OCI-M1 (cell line): Measurements from ENCODE around the gene FBN2.
"Not testable (repeated sequence)": the region's sequence is repeated elsewhere in the genome, so short reads cannot be mapped to it uniquely, and the experiment has no call there.

Experiments used
- DNase-seq: peaks from one replicate; lab custom pipeline; 2025; lab: John Stamatoyannopoulos, UW

The FBN2 gene

DNA sequence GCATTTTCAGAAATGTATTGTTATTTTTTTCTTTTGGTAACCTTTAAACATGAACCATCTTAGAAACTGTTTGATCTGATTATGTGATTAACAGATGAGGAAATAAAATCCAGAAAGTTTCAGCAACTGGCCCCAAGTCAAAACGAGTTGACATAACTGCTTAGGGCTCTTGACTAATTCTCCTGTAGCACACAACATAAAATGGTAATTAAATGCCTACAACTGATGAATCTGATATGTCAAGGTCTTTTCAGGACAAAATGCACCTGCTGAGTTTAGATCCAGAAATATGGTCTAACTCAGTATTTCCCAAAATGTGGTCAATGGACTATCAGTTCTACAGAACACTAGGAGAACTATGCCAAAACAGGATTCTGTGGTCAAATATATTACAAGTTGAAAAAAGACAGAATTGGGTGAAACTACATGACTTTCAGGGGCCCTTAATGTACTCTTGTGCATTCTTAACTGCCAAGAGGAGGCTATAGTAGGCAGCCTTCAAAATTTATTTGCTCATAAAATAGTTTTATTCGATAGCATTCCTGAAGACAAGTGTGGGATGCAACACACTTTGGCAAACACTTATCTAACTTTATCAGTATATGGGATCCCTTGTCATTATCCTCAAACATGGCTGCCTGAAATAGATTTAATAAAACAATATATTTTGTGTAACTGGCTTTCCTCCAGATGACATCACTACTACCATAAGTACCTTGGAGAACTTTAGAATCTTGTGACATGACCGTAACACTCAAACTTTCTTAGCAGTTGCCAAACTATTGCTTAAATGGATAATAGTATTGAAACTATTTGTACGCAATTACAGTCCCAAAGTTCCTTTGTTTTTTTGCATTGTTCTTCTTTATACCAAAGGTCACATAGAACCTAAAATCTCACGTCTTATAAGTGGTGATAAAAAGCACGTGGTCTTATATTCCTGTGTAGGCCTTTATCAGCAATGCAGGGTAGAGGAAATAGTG, 59.4 kb downstream of the FBN2 start:
- no peak for DNase-seq

DNA sequence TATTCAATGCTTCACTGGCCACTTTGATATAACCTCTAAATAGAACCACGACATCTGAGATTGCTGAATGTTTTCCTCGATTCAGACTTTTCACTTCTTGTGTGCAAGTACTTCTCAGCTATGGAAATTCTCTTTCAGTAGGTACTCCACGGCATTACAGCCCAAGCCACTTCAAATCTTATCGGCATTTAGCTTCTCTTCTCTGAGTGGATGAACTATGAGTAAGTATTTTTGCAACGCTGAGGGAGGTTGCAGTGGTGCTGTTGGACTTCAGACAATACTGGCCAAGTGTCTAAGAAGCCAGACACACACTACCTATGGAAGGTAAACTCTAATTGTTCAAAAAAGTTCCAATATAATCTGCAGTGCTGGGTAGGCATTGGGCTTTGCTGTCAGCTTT, 60.1 kb downstream of the FBN2 start:
- DNase-seq, result no peak

DNA sequence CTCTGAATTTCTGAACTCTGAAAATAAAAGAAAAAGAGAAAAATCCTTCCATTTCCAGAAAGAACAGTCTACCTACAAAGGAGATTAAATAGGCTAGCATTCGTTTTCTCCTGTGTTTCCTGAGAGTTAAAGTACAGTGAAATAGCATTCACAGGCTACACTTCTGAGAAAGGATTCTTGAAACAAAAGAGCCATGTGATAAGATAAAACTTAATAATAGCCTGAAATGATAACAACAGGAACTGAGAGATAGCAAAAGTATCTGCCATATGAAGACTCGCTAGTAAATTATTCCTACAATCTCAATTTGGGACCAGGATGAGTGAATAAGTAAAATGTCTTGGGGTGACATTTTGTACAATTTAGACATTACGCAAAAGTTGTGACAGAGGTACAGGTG, 62.4 kb downstream of the FBN2 start:
- no peak for DNase-seq

DNA sequence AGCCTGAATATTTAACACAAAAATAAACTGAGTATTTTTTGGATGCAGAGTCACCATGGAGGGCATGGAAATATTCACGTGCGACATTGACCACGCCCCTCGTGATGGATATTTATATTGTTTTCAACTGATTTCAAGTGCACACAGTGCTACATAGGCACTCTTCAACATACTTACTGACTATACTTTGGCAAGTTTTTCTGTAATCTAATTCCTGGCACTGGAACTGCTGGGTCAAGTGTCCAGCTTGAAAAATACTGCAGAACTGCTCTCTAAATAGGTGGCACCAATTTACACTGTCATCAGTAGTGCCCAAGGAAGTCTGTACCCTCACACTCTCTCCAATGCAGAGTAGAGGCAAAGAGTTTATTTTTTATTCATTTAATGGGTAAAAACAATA, 65.1 kb downstream of the FBN2 start:
- DNase-seq, result no peak

DNA sequence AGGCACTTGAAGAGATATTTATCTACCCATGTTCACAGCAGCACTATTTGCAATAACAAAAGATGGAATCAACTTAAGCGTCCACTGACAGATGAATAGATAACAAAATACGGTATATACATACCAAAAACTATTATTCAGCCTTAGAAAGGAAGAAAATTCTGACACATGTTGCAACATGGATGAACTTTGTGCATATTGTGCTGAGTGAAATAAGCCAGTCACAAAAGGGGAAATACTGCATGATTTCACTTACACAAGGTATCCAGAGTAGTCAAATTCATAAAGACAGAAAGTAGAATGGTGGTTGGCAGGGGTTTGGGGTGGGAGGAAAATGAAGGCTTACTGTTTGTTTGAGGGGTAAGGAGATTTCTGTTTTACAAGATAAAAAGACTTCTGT, 66.0 kb downstream of the FBN2 start:
- no peak for DNase-seq

DNA sequence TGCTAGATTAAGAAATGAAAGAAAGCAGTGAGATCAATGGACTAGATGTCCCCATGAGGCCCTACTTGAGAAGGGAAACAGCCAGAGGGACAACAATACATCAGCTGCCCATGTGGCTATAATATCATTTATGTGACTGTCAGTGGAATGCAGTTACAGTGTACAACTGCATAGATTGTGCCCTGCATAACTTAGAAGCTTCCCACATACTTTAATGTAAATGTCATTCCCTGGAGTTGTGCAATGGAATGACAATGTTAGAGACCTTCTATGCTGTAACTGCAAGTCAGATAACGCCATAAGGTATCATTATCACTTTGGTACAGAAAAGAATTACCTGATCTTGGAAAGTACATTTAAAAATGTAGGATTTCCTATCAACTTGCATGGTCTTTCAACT, 67.4 kb downstream of the FBN2 start:
- DNase-seq, result no peak

DNA sequence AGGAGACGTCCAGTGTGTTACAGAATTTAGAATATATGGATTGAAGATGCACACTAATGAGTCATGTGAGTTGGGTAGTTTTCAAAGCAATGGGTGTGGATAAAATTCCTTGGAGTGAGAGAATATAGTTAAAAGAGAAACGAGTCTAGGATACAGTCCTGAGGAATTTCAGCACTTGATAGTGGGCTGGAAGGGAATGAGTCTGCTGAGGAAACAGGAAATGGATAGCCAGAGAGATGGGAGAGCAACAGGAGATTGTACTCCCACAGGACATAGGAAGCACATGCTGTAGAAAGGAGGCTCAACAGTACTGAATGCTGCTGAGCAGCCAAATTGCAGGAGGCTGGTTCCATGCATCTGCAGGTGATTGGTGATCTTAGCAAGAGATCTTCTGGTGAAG, 68.1 kb downstream of the FBN2 start:
- DNase-seq, result no peak

DNA sequence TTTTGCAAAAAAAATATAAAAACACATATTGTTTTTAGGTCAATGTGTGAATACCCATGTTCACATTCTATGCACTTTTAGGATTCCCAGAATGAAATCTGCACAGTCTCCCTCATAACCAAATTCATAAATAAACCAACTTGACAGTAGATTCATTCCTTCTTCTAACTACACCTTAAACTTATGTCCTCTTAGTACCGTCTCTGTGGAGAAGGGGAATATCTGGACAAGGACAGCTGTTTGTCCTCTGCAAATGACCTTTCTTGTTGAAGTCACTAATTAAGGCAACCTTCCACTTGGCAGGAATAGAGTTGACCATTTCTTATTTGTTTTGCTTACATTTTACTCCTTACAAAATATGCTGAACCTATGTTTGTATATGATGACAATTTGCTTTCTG, 71.1 kb downstream of the FBN2 start:
- DNase-seq, result no peak

DNA sequence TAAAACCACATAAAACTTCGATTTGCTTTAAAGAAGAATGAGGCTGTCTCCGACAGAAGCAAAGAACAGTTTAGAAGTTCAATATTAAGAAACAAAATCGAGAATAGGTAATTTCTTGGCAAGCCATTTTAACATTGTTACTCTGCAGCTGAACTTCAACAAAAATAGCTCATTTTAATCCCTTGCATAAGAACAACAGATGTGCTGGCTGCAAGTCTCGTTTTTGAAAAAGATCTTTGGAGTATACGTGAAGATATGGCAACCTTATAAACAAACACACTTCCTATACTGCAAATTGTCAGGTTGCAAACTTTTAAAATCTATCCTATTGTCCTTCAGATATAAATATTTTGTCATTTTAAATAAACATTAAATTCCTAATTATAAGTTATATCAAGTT, 71.5 kb downstream of the FBN2 start:
- no peak for DNase-seq

DNA sequence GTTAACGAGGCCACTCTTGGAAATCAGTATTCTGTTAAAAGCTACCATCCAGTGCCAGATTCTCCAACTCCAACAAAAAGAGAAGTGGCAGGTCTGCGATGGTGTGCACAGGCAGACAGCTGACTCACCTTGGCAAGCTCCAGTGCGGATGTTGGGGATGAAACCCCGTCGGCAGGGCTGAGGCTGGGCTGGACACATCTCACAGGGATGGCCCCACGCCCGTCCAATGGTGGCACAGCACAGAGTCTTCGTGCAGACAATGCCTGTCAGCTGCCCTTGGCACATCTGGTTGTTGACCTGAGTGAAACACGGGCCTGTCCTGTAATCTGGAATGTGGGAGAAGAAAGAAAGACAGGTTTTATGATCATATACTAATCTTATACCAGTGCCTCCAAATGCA, 73.4 kb downstream of the FBN2 start:
- no peak for DNase-seq

DNA sequence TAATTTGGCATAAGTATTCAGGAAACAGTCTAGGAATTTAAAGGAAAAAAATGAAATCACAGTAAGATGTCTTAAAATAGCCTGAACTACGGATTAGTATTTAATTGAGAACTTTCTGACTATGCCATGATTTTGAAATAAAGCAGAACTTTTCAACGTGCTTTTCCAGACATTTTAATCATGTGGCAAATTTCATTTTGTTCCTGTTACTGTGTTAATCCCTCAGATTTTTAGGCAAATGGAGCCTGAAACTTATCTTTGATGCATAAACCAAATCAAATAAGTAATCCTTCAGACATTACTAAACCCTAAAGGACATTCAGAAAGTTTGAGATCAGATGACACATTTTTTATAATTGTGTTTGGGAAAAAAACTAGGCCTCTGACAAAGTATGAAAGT, 75.7 kb downstream of the FBN2 start:
- no peak for DNase-seq

DNA sequence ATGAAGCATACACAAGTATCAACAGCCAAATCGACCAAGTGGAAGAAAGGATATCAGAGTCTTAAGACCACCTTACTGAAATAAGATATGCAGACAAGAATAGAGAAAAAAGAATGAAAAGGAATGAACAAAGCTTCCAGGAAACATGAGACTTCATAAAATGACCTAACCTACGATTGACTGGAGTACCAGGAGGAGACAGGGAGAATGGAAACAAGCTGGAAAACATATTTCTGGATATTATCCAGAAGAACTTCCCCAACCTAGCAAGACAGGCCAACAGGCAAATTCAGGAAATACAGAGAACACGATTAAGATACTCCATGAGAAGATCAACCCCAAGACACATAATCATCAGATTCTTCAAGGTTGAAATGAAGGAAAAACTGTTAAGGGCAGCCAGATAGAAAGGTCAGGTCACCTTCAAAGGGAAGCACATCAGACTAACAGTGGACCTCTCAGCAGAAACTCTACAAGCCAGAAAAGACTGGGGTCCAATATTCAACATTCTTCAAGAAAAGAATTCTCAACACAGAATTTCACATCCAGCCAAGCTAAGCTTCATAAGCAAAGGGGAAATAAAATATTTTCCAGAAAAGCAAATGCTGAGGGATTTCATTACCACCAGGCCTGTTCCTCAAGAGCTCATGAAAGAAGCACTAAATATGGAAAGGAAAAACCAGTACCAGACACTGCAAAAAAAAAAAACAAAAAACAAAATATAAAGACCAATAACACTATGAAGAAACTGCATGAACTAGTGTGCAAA, 80.7 kb downstream of the FBN2 start:
- DNase-seq, result not testable (repeated sequence)

DNA sequence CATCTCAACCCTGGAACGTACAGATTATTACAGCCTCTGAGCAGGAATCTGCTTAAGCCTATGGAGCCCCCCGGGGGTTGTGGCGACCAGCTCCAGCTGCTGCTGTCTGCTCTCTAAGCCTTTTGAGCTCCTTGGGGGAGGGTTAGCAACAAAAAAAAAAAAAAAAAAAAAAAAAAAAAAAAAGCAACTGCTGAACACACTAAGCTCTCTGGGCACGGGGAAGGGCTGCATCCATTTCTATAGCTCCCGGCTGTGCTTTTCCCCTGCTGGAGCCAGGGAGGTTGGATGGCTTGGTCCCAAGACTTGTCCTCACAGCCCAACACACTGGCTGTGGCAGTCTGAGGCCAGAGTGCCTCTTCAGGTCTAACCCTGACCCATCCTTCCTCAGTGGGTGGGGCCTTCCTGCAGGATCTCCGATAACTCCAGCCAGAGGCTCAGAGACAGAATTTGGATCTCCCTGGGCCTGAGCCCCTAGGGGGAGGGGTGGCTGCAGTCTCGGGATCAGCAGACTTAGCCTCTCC, 82.1 kb downstream of the FBN2 start:
- DNase-seq, result no peak

DNA sequence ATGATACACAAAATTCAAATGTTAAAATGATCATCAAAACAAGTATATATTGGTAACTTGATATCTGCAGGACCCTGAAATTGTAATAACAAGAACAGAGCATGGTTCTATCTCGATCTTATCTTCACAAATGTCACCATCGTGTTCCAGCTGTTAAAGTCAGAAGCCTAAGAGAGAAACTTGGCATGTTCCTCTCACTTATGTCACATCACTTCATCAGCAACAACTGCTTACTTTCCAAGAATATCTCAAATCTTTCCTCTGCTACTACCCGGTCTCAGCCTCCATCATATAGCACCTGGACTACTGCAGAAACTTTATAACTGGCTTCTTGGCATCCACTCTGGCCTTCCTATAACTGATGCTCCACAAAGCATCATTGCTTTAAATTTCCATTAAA, 84.9 kb downstream of the FBN2 start:
- DNase-seq, result no peak

DNA sequence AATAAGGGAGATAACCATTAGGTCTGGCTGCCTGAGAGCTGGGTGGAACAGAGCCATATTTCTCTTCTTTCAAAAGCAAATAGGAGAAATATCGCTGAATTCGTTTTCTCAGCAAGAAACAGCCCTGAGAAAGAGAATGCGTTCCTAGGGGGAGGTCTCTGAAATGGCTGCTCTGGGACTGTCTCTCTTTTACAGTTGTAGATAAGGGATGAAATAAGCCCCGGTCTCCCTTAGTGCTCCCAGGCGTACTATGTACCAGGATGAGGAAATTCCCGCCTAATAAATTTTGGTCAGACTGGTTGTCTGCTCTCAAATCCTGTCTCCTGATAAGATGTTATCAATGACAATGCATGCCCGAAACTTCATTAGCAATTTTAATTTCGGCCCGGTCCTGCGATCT, 90.8 kb downstream of the FBN2 start:
- not testable (repeated sequence) for DNase-seq

DNA sequence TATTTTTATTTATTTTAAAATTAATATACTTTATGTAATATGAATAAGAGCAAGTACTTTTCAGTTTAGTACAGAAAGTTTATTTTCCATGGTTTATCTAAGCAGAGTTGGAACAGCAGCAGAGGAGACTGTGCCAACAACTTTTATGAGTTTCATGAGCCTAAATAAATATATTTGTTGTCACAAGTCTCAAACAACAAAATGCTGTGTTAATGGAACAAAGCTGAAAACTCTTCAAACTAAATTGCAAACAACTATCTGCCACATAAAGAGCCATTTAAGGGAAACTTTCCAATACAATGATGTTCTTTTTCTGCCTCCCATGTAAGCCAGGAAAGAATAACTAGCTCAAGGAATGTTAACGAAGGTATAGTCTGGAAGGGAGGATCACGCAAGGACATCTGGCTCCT, 96.1 kb downstream of the FBN2 start:
- no peak for DNase-seq

DNA sequence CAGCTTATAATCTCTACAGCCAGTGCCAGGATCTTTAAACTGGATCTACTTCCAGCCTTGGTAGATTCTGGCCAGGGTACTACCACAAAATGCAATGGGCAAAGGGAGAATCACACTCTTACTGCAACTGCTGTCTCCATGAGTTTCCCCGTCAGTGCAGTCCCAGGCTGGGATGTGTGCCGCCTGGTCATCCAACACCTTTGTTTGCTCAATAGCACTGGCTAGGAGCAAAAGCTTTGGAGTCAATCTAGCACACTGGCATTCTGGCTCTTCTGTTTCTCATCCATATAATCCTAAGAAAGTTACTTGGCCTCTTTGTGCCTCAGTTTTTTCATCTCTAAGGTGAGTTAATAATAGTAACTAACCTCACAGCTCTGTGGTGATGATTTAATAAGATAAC, 96.9 kb downstream of the FBN2 start:
- no peak for DNase-seq

DNA sequence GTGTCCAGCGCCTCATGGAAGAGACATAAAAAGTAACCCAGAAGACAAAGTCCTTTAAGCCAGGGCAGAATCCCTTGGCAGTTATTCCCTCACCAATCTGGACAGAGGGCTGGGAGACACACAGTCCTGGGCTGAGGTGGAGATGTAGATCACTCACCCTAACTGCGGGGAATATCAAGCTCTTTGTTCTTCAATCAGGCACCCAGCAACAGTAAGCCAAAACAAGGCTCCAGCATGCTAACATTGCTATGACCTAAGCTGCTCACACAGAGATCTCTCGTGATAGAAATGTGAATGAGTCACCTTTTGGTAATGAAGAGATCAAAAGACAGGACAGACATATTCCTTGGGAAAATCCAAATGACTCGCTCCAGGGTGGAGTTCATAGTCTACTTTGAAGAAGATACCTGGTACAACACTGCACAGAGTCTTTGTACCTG, 101.3 kb downstream of the FBN2 start:
- DNase-seq, result no peak

DNA sequence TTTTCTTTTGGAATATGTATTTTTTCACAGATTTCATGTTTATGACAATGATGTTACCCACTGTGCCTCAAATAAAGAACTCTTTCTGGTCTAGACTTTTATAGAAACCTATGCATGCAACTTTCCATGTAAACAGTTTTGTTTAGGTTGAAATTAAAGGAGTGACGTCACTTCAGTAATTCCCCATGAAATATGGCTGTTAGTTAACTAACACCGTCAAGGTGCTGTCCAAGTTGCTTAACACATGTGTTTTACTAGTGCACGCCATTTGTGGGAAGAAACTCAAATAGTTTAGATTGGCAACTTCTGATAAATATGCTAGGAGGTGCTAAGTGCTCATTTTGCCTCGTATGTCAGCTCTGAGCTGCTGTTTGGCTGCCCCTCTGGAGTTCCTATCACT, 102.2 kb downstream of the FBN2 start:
- no peak for DNase-seq

DNA sequence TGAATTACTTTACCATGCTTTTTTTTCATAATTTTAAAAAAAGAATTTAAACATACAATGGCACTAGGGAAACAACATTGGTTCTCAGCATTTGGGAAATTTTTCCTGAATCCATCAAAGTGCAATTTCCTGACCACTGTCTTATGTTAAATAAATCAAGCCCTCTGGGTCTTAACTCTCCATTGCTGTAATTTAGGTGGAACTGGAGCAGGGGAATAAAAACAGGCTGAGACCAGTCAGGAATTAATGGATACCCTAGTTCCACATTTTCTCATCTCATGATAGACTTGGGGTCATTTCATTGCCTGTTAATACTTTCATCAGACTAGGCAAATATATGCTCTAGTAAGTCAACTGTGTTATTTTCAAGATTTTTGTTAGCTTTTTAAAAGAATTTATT, 103.1 kb downstream of the FBN2 start:
- no peak for DNase-seq

DNA sequence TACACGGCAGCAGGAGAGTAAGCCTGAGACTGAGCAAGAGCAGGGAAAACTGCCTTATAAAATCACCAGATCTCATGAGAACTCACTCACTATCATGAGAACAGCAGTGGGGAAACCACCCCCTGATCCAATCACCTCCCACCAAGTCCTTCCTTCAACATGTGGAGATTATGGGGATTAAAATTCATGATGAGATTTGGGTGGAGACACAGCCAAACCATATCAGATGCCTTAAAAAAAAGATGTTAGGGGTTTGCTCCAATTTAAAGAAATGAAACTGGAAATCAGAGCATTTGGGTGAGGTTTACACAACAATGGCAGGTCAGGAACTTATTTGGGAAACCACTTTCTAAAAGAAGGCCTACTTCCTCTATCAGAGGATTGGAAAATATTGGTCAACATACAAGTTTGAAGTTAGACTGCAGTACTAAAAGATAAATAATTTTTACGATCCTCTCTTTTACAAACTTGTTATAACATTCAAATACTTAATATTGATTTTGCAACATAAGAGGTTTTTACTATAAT, 105.1 kb downstream of the FBN2 start:
- no peak for DNase-seq

DNA sequence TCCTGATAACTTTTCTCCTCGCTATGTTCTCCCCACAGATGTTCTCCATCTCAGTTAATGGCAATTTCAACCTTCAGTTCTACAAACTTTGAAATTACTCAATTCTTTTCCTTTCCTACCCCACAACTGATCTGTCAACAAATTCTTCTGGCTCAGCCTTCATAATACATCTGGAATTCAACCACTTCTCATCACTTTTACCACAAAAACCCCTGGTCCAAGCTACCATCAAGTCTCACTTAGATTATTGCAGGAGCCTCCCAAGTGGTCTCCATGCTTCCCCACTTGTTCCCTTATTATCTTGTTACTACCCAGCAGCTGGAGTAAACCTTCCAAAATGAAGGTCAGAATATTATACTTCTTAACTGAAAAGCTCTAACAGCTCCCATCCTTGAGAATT, 110.1 kb downstream of the FBN2 start:
- DNase-seq, result no peak

DNA sequence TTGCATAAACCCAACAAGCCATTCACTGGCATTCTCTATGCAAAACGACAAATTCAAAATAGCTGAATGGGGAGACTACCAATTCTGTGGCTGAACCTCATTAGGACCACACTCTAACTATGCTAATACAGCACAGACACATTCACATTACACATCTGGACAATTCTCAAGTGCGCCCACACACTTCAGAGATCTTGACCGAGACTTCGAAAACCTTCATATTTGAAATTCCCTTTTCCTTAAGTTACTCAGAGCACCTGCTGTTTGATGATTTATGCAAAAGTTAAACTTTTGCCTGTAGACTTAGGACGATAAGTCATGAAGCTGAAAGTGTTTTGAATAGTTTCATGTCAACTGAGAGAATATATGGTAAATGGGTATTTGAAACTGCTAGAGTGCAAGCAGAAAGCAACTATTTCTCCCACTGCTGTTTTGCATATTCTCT, 111.9 kb downstream of the FBN2 start:
- DNase-seq, result no peak
